Psoas muscle (tissue), 8 donors: ENCODE measurements around the gene TSPAN31. TPM values are rescaled to one million over a fixed set of nuclear protein-coding genes. Genes with fewer than 3 reads are reported as not detected.
A peak's percentile ranks its signal among the peaks of the same experiment; 100 is the strongest.

Source experiments
- ATAC-seq, 4 donors: fragments of 200-7000 bp; cut with Tn5 transposase; one replicate each; pipeline ENCODE4 v1.9.1; 2020; ENCODE audit warnings: moderate library complexity in 3 of 4, mild to moderate bottlenecking in 2 of 4
- DNase-seq, 2 donors: peaks; one replicate each; pipeline ENCODE4 v3.0.0-alpha.2; 2020
- H3K27ac ChIP-seq: fragments of 200-600 bp; one replicate; pipeline ENCODE4 v1.8.0; 2022
- H3K27me3 ChIP-seq, 3 donors: fragments of 200-600 bp in 1 of 3; one replicate each; pipeline versions ENCODE4 v1.6.1 to v1.8.0; 2013 to 2022; ENCODE audit warnings: low read length in 2 of 3, mild to moderate bottlenecking in 2 of 3, moderate library complexity in 1 of 3; ENCODE audit not compliant: insufficient read depth in 3 of 3
- H3K36me3 ChIP-seq, 2 donors: fragments of 200-600 bp in 1 of 2; one replicate each; pipeline versions ENCODE4 v1.6.1 to v1.8.0; 2013 to 2022; ENCODE audit warnings: low read depth in 1 of 2, mild to moderate bottlenecking in 1 of 2, moderate library complexity in 1 of 2; ENCODE audit not compliant: insufficient read depth in 1 of 2
- H3K4me1 ChIP-seq: fragments of 200-600 bp; one replicate; pipeline ENCODE4 v1.8.0; 2022
- H3K4me3 ChIP-seq: fragments of 200-600 bp; one replicate; pipeline ENCODE4 v1.8.0; 2022; ENCODE audit warnings: mild to moderate bottlenecking
- H3K9me3 ChIP-seq: fragments of 200-600 bp; one replicate; pipeline ENCODE4 v1.8.0; 2022
- CTCF ChIP-seq: fragments of 200-600 bp; IDR thresholded peaks from one replicate; pipeline ENCODE4 v1.8.0; 2022; ENCODE audit warnings: antibody characterized with exemption
- WGBS, 3 donors: extraction: QIAGEN DNeasy Blood & Tissue Kit; methylation state at CpG; one replicate each; pipeline versions ENCODE4 v1.1.6 to v1.1.7; 2013; 5-methylcytosine and 5-hydroxymethylcytosine counted together
- intact Hi-C, 2 donors: fragments of 100-400 bp; cut with DNase I; formaldehyde crosslinking; loops; one replicate each; pipeline versions ENCODE4 v1.11.0 to v1.14.2; 2022
- polyA plus RNA-seq, 3 donors: library from polyadenylated mRNA; stranded (reverse); fragments of 200-250 nt; gene quantifications; one replicate each; pipeline ENCODE4 v1.2.3, GENCODE V29; 2013
- total RNA-seq, 4 donors: library from RNA; stranded (reverse); fragmentation: NEBNext Ultra II Directional in 2 of 4; extraction: Animal tissue kit (Norgen Biotek cat#: 25700) in 2 of 4; gene quantifications; one replicate each; pipeline versions ENCODE4 v1.2.1 to v1.2.4, GENCODE V29; 2021 to 2023
- donor health status: healthy with polysubstance abuse.
- donor health status: DM: no; HTN: no; CAD: no; lungs with moderate emphysema.
- donor health status: Bipolar disorder and iron deficiency.
- donor health status: healthy.
- donor health status: DM: yes; HTN: yes; CAD: no.
- donor health status: DM: no; HTN: no; CAD: no.
- donor health status: DM: no; HTN: no; CAD: no.
- donor health status: DM: yes; HTN: yes; CAD: no.

TSPAN31 gene
- total and polyA plus RNA-seq, 7 donors = 14.6 to 31.2 (median 20.6) TPM

- intact Hi-C loops = no loop called here
- DNase-seq (no peak), ATAC-seq (no peak)
- WGBS, 3 donors = 85 to 92% (median 91%) methylated on average over 2 of the region's 2 CpGs
- Histone ChIP-seq H3K36me3 (peaks cover 0 to 18% of the 10 kb centered on the region in 2 donors), H3K4me1 (peaks cover 18% of the 10 kb centered on the region), H3K9me3 (no peaks in the 10 kb centered on the region), H3K27ac (no peak overlapping the region), H3K4me3 (no peak overlapping the region), H3K27me3 (peaks cover 0 to 54% (median 29%) of the 10 kb centered on the region in 3 donors)
- no peak for TF ChIP-seq CTCF
Observed at GRCh38 chr12:57762463-57762862, 17.6 kb downstream of the TSPAN31 start.

- H3K27me3 ChIP-seq = peaks cover 0 to 54% (median 29%) of the 10 kb centered on the region in 3 donors
- WGBS, 3 donors = 65 to 75% (median 73%) methylated on average over 6 of the region's 6 CpGs
- H3K4me3 ChIP-seq = no peak overlapping the region
- ATAC-seq = no peak
- peaks cover 18% of the 10 kb centered on the region for H3K4me1 ChIP-seq
- DNase-seq = no peak
- H3K9me3 ChIP-seq = no peaks in the 10 kb centered on the region
- no peak overlapping the region for H3K27ac ChIP-seq
- intact Hi-C loops = no loop called here
- TF ChIP-seq CTCF = no peak
- H3K36me3 ChIP-seq = peaks cover 0 to 16% of the 10 kb centered on the region in 2 donors
Observed at GRCh38 chr12:57763881-57764661, 19.2 kb downstream of the TSPAN31 start.

- Histone ChIP-seq H3K36me3 (peaks cover 3 to 20% of the 10 kb centered on the region in 2 donors), H3K4me1 (peaks cover 18% of the 10 kb centered on the region), H3K9me3 (no peaks in the 10 kb centered on the region), H3K27me3 (peaks cover 0 to 54% (median 29%) of the 10 kb centered on the region in 3 donors), H3K27ac (no peak overlapping the region), H3K4me3 (peak overlapping the region; percentile 51)
- WGBS, 3 donors = 19 to 21% (median 20%) methylated on average over 15 to 17 of the region's 17 CpGs
- DNase-seq (no peak), ATAC-seq (no peak)
- TF ChIP-seq CTCF = no peak
- intact Hi-C loops = no loop called here
Observed at GRCh38 chr12:57764662-57765002, 19.8 kb downstream of the TSPAN31 start.

GRCh38 chr12:57765003-57765697, 20.3 kb downstream of the TSPAN31 start:
- Histone ChIP-seq H3K27ac (no peak overlapping the region), H3K4me3 (peak overlapping the region; percentile 51), H3K27me3 (peaks cover 0 to 54% (median 29%) of the 10 kb centered on the region in 3 donors), H3K4me1 (peaks cover 18% of the 10 kb centered on the region), H3K9me3 (no peaks in the 10 kb centered on the region), H3K36me3 (peaks cover 7 to 25% of the 10 kb centered on the region in 2 donors)
- ATAC-seq (peak; percentile 34 to 62 (median 44)), DNase-seq (peak; percentile 38 to 63)
- no peak for TF ChIP-seq CTCF
- intact Hi-C loops = no loop called here
- WGBS, 3 donors = 1 to 2% (median 1%) methylated on average over 51 to 60 of the region's 60 CpGs
